ENCODE data around the gene GNS.
A peak's percentile ranks its signal among the peaks of the same experiment; 100 is the strongest.
"Not testable (repeated sequence)": the region's sequence is repeated elsewhere in the genome, so short reads cannot be mapped to it uniquely, and the experiment has no call there.

GNS gene

DNA sequence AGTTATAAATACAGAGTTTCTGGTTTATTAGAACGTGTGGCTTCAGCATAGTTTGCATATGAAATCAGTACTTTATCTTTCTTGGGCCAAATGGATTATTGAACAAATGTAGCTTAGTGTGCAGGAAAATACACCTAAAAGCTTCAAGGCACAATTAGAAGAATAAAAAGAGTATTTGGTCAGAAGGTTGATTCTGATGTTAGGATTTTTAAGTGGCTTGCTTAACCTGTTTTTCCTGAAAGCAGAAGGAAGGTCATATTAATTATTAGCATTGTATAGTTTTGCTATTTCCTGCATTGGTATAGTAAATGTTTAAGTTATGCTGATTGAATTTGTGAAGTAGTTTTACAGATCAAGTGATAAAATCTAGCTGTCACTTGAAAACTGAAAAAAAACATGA, 31.0 kb upstream of the GNS start:
- no peak for TF ChIP-seq ZNF274 (IDR thresholded peaks at IDR 0.05; ENCODE audit: low read depth, low read length)
- no peak overlapping the region for H3K4me3 ChIP-seq (ENCODE audit: low read length)

DNA sequence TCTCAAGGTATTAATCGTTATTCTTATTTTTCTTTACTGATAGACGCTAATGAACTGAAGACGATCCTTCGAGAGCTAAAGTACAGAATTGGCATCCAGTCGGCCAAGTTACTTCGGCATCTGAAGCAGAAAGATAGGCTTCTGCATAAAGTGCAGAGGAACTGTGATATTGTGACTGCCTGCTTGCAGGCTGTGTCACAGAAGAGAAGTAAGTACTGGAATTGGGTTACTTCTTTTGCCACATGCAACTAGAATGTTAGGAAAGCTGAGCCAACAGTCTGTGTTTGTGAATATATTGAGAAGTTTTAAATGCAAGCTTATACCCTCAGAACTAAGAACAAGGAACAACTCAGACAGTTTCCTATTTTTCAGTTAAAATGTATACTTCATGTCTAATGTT, 26.6 kb upstream of the GNS start:
- TF ChIP-seq ZNF274 (IDR thresholded peaks at IDR 0.05; ENCODE audit: low read depth, low read length): no peak
- H3K4me3 ChIP-seq (ENCODE audit: low read length): no peak overlapping the region

DNA sequence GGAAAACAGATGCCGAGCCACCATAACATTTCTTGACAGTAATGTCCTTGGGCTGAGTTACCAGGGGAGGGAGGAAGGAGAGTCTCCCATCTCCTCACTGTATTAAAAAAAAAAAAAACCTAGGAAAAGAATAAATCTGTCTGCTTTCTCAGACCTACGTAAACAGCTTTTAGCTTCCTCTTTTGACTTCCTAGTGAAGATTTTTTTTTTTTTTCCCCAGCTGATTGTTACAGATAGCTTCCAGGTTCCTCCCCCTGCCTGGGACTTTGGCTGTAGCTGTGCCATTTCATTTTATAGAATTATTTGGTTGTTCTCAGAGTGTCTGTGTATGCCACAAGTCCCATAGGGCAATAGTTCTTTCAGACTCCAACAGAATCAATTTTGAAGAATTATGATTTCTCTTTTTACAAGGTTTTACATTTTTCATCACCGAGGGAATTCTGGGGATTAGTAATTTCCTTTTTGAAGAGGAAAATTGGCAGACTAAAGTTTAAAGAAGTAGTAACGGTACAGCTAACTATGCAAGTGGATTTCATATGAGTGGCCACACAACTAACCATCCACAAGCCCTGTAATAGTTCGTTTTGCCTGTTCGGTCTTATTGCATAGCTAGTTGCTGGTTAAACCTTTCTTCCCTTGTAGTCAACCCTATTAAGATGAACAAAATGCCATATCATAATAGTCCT, 23.1 kb upstream of the GNS start:
- no peak overlapping the region for H3K4me3 ChIP-seq (ENCODE audit: low read length)

DNA sequence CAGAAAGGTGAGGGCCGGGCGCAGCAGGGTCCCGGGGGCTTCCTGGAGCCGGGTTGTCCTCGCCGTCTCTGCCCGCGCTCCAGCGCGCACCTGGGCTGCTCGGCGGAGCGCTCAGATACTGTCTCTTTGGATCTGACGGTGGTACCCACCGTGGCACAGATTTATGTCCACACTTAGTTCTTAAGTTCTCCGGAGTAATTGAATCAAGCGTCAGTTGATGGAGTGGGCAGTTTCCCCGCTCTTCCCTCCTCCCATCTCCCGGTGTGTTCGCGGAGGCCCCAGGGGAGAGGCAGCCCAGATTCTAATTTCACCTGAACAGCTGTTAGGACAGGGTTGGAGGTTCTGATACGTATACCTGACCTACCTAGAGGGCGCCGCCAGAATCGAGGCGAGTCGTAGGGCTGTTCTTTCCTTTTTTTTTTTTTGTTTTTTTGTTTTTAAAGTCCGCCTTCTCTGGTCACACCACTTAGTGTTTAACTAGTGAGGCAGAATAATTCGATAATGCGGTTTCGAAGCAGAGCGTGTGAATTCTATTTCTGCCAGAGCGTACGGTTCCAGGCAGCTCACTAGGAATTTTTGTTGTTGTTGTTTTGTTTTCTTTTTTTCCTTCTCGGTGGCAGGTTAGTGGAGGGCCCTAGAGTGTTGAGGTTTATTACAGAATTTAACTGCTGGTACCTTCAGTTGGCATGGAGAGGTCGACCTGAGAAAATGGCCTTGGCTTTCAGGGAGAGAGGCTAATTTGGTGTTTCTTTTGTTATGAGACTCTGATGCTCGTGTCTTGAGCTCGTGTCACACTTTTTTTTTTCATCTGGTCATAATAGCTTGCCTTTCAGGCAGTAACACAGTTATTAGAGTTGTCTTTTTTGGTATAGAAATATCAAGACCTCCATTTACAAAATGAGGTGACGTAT, 22.3 kb upstream of the GNS start:
- H3K4me3 ChIP-seq (ENCODE audit: low read length): peak overlapping the region; percentile 55
- TF ChIP-seq ZNF274 (IDR thresholded peaks at IDR 0.05; ENCODE audit: low read depth, low read length): no peak

More for the DNA sequence above, 23.1 kb upstream of the GNS start:
- no peak for TF ChIP-seq ZNF274 (IDR thresholded peaks at IDR 0.05; ENCODE audit: low read depth, low read length)

DNA sequence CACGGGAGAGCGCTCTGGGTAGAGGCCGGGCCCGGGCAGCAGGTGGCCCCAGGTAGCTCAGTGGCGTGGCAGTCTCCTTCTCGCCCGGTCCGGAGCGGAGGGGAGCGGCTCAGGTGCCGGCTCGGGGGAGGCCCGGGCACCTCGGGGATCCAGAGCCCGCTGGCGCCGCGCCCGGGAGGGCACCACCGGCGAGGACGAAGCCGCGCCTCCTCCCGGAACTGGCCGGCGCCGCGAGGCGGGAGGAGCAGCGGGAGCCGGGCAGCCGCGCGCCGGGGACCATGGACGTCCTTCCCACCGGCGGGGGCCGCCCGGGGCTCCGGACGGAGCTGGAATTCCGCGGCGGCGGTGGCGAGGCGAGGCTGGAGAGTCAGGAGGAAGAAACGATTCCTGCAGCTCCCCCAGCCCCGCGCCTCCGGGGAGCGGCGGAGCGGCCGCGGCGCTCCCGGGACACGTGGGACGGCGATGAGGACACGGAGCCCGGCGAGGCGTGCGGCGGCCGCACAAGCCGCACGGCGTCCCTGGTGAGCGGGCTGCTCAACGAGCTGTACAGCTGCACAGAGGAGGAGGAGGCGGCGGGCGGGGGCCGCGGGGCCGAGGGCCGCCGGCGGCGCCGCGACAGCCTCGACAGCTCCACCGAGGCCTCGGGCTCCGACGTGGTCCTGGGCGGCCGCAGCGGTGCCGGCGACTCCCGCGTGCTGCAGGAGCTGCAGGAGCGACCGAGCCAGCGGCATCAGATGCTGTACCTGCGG, 21.5 kb upstream of the GNS start:
- TF ChIP-seq ZNF274 (IDR thresholded peaks at IDR 0.05; ENCODE audit: low read depth, low read length): no peak
- H3K4me3 ChIP-seq (ENCODE audit: low read length): peak overlapping the region; percentile 55; the same call in 1 of the 2 replicates

DNA sequence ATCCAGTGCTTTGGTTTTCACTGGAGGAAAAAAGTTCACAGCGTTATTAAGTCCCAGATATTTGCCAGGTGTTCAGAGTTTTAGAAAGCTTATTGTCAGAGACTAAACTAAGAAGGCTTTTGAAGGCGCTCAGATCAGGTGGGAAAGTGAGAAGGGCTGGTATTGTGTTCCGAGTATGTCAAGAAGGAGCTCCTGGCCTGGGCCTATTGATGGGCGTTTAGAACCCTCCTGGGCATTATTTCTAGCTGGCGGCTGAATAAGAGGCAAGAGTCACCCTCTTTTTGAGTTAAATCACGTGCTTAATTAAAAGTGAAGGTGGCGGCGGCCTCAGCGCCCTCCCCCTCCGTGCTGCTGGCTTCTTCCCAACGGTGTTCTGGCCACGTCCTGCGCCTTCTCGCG, 20.9 kb upstream of the GNS start:
- no peak for TF ChIP-seq ZNF274 (IDR thresholded peaks at IDR 0.05; ENCODE audit: low read depth, low read length)
- H3K4me3 ChIP-seq (ENCODE audit: low read length): peak overlapping the region; percentile 55; the same call in 1 of the 2 replicates

DNA sequence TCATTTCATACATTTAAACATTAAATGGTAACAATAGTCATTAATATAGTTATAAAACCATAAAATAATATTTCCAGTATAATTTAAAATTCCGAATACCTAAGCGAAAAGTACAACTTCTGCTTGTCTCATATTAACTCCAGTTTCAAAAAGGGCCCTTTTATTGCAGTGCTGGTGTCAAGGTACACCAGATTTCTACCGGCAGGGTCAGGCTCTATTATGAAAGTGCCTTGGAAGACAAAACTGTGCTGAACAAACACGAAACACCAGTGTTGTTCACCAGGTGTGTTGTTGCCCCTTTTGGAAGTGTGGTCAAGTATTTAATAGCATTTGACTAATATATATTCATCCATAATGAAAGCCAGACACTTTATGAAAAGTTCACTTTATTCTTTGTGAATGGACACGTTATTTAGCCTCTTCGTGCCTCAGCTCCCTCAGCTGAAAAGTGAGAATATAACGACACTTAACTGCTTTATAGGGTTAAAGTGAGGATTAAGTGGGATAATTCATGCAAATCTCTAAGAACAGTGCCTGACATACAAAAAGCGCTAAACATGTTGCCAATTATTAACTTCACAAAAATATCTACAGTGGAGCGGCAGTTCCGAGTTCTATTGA, 20.3 kb upstream of the GNS start:
- H3K4me3 ChIP-seq (ENCODE audit: low read length): no peak overlapping the region
- no peak for TF ChIP-seq ZNF274 (IDR thresholded peaks at IDR 0.05; ENCODE audit: low read depth, low read length)

DNA sequence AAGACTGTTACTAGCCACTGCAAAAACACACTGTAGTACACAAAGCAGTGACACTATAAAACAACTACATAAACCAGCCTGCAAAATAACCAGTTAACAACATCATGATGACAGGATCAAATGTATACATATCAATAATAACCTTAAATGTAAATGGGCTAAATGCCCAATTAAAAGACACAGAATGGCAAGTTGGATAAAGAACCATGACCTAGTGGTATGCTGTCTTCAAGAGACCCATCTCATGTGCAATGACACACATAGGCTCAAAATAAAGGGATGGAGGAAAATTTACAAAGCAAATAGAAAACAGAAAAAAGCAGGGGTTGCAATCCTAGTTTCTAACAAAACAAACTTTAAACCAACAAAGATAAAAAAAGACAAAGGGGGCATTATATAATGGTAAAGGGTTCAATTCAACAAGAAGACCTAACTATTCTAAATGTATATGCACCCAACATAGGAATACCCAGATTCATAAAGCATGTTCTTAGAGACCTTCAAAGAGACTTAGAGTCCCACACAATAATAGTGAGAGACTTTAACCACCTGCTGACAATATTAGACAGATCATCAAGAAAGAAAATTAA, 16.0 kb upstream of the GNS start:
- not testable (repeated sequence) for H3K4me3 ChIP-seq (ENCODE audit: low read length)

DNA sequence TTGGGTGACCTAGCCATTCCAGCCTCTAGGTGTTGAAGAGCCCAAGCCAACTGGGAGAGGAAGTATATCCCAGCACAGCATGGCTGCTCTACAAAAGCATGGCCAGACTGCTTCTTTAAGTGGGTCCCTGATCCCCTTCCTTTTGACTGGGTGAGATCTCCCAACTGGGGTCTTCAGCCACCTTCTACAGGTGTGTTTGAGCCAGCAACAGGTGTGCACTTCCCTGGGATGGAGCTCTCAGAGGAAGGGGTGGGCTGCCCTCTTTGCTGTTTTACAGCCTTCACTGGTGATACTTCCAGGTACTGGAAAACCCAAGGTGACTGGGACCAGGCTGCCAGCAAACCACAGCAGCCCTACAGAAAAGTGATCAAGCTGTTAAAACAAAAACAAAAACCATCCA, 14.2 kb upstream of the GNS start:
- H3K4me3 ChIP-seq (ENCODE audit: low read length): no peak overlapping the region
- TF ChIP-seq ZNF274 (IDR thresholded peaks at IDR 0.05; ENCODE audit: low read depth, low read length): no peak

DNA sequence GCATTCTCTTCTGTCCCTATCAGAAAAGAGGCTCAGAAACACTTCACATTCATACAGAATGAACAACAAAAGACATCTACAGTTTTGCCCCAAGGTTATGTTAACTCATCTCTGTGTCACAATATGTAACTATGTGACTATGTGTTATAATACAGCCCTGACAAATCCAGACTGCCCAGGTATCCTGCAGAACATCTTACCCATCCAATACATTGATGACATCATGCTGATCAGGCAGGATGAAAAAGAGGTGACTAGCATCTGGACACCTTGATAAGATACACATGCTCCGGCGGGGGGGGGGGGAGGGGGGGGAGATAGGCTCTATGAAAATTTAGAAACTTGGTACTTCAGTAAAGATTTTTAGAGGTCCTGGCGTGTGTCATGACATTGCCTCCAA, 8.3 kb upstream of the GNS start:
- no peak for TF ChIP-seq ZNF274 (IDR thresholded peaks at IDR 0.05; ENCODE audit: low read depth, low read length)
- H3K4me3 ChIP-seq (ENCODE audit: low read length): no peak overlapping the region

DNA sequence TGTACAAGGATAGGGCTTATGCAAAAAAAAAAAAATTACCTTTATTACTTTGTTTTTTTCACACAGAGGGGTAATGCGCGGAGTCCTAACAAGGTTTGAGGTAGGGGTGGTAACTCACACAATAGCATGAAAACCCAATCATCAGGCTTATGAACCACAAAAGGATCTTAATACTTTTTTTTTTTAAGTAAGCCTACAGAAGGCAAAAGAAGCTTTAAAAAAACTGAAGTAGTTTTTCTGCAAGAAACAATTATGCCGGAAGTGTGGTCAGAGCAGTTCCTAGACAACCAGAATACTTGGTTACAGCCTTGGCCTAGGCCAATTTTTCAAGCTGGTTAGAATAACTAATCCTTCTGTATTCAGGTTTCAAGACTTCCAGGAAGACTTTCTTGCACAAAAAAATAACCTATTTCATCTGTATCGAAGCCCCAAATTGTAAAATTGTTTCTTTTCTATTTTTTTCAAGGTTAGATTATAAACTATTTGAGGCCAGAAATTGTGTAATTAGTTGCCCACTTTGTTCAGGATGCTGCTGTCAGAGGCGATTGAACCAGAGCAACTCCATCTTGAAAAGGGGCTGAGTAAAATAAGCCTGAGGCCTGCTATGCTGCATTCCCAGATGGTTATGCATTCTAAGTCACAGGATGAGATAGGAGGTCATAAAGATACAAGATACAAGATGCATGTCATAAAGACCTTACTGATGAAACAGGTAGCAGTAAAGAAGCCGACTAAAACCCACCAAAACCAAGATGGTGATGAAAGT, 1.8 kb upstream of the GNS start:
- TF ChIP-seq ZNF274 (IDR thresholded peaks at IDR 0.05; ENCODE audit: low read depth, low read length): no peak
- no peak overlapping the region for H3K4me3 ChIP-seq (ENCODE audit: low read length)

DNA sequence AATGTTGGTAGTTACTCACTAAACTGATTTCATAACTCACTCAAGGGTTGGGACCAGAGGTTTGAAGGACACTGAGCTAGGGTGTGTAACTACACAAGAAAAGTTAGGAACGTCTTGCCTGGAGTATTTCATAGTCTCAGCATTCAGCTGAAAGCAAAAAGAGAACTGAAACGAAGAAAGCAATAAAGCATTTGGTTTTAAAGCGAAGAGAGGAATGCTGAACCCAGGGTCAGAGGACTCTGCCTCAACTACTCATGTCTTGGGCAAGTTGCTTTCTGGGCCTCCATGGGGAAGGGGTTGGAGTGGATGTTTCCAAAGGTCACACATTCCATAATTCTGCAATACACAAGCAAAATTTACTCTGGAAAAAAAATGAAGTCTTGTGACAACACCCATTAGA, 1.4 kb downstream of the GNS start:
- peak overlapping the region; percentile 51; the same call in 1 of the 2 replicates for H3K4me3 ChIP-seq (ENCODE audit: low read length)
- TF ChIP-seq ZNF274 (IDR thresholded peaks at IDR 0.05; ENCODE audit: low read depth, low read length): no peak

DNA sequence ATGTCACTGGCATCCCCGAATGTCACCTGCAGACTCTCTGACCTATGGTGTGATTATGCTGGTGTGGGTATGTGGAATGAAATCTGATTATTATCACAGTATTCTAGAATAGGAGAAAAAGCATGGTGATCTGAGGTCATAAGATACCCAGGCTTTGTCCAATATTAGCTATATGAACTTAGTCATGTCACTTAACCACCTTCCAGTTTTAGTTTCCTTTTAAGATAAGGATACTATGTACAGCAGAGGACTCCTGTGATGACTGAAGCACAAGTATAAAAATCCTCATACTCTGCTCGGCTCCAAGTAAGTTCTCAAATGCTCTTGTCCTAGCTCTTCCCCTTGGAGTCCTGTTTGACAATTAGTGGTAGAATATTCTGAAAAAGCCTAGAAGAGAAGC, 2.8 kb downstream of the GNS start:
- H3K4me3 ChIP-seq (ENCODE audit: low read length): no peak overlapping the region
- no peak for TF ChIP-seq ZNF274 (IDR thresholded peaks at IDR 0.05; ENCODE audit: low read depth, low read length)
